H1 (cell line): ENCODE measurements around the gene TIMP3. TPM values are rescaled to one million over a fixed set of nuclear protein-coding genes. Genes with fewer than 3 reads are reported as not detected.

ENCODE experiments used
- CTCF ChIA-PET: fragments of 300-600 bp; sonication (Branson Sonifier 250); formaldehyde crosslinking; loops from one replicate; lab custom pipeline; 2021; ENCODE audit not compliant: partially characterized antibody; lab: Charles Lee
- POLR2A ChIA-PET: fragments of 300-600 bp; sonication (Branson Sonifier 250); formaldehyde crosslinking; loops from one replicate; lab custom pipeline; 2021; ENCODE audit warnings: inconsistent platforms; ENCODE audit not compliant: partially characterized antibody; lab: Charles Lee
- DNase-seq, 2 experiments: peaks; one replicate each; pipeline versions ENCODE4 v3.0.0 to v3.0.0-alpha.2; 2010 to 2022; ENCODE audit warnings: low spot score in 2 of 2, low read depth in 1 of 2, mixed read lengths in 1 of 2
- FAIRE-seq: peaks from 2 replicates; lab custom pipeline; 2011; peaks lifted over from hg19 to GRCh38; lab: Jason Lieb, UNC
- H2AFZ ChIP-seq: 2 replicates; pipeline ENCODE4 v1.8.1; 2012; ENCODE audit warnings: low read length, inconsistent platforms
- H2AK5ac ChIP-seq: 2 replicates; pipeline ENCODE4 v1.6.1; 2013; ENCODE audit warnings: low read depth, low read length
- H2BK120ac ChIP-seq: replicated peaks from 2 replicates; pipeline ENCODE3; 2013; ENCODE audit warnings: low read depth, low read length, inconsistent platforms
- H2BK12ac ChIP-seq: 2 replicates; pipeline ENCODE4 v1.6.1; 2013; ENCODE audit warnings: low read depth, low read length
- H2BK15ac ChIP-seq: 2 replicates; pipeline ENCODE4 v1.6.1; 2013; ENCODE audit warnings: low read length
- H2BK20ac ChIP-seq: 2 replicates; pipeline ENCODE4 v1.6.1; 2013; ENCODE audit warnings: low read length
- H2BK5ac ChIP-seq: 2 replicates; pipeline ENCODE4 v1.6.1; 2013; ENCODE audit warnings: low read depth, low read length
- H3K14ac ChIP-seq: 2 replicates; pipeline ENCODE4 v1.6.1; 2013; ENCODE audit warnings: inconsistent platforms; ENCODE audit not compliant: insufficient read length
- H3K18ac ChIP-seq: 2 replicates; pipeline ENCODE4 v1.6.1; 2013; ENCODE audit warnings: low read length; ENCODE audit errors: extremely low read depth
- H3K23ac ChIP-seq: 2 replicates; pipeline ENCODE4 v1.6.1; 2013; ENCODE audit warnings: inconsistent platforms; ENCODE audit not compliant: insufficient read length
- H3K23me2 ChIP-seq: 2 replicates; pipeline ENCODE4 v1.6.1; 2013; ENCODE audit warnings: low read depth, low read length
- H3K27ac ChIP-seq: 2 replicates; pipeline ENCODE4 v1.6.1; 2011; ENCODE audit warnings: low read depth, low read length, inconsistent platforms
- H3K27me3 ChIP-seq, 4 experiments: replicated peaks in 1 of 4; 1 replicate in 1 of 4; 2 replicates in 3 of 4; pipeline versions ENCODE4 v1.6.1 to v1.8.1; 2011 to 2013; ENCODE audit warnings: low read length in 3 of 4, mild to moderate bottlenecking in 3 of 4, inconsistent platforms in 2 of 4, mixed read lengths in 2 of 4, moderate library complexity in 1 of 4; ENCODE audit not compliant: control insufficient read depth in 3 of 4, insufficient read depth in 3 of 4; ENCODE audit errors: extremely low read depth in 1 of 4
- H3K36me3 ChIP-seq, 4 experiments: 2 replicates each; pipeline versions ENCODE4 v1.6.1 to v1.8.1; 2011 to 2013; ENCODE audit warnings: mild to moderate bottlenecking in 4 of 4, low read length in 3 of 4, moderate library complexity in 2 of 4, control low read depth in 1 of 4, inconsistent platforms in 1 of 4; ENCODE audit not compliant: insufficient read depth in 4 of 4, control insufficient read depth in 2 of 4
- H3K4ac ChIP-seq: replicated peaks from 2 replicates; pipeline ENCODE3; 2013; ENCODE audit warnings: low read length, low read depth, mixed read lengths, inconsistent platforms; ENCODE audit not compliant: insufficient read length
- H3K4me1 ChIP-seq, 4 experiments: replicated peaks in 1 of 4; 1 replicate in 1 of 4; 2 replicates in 3 of 4; pipeline versions ENCODE4 v1.6.1 to v1.8.1; 2011 to 2013; ENCODE audit warnings: low read length in 3 of 4, inconsistent platforms in 2 of 4, mixed read lengths in 1 of 4; ENCODE audit not compliant: insufficient read depth in 4 of 4, control insufficient read depth in 3 of 4
- H3K4me2 ChIP-seq, 2 experiments: 2 replicates each; pipeline versions ENCODE4 v1.6.1 to v1.8.1; 2011 to 2013; ENCODE audit warnings: low read depth in 2 of 2, low read length in 2 of 2, control low read depth in 1 of 2, inconsistent platforms in 1 of 2, mild to moderate bottlenecking in 1 of 2; ENCODE audit not compliant: insufficient read depth in 1 of 2
- H3K4me3 ChIP-seq, 4 experiments: fragments of 200-600, 300-600 bp in 1 of 4; sonication (generic), shearing (Covaris generic), sonication (Bioruptor Twin) in 1 of 4; 2 replicates each; pipeline versions ENCODE4 v1.5.1 to v1.8.1; 2011 to 2016; ENCODE audit warnings: low read length in 4 of 4, low read depth in 3 of 4, control low read depth in 2 of 4, inconsistent platforms in 2 of 4, mild to moderate bottlenecking in 2 of 4, mixed read lengths in 1 of 4, moderate library complexity in 1 of 4; ENCODE audit not compliant: insufficient read depth in 2 of 4; ENCODE audit errors: extremely low read depth in 1 of 4
- H3K56ac ChIP-seq: replicated peaks from 2 replicates; pipeline ENCODE3; 2013; ENCODE audit warnings: low read depth, mild to moderate bottlenecking, mixed read lengths, low read length, inconsistent platforms; ENCODE audit not compliant: insufficient read length
- H3K79me1 ChIP-seq: 2 replicates; pipeline ENCODE4 v1.6.1; 2013; ENCODE audit warnings: low read depth, low read length, control low read depth
- H3K79me2 ChIP-seq, 2 experiments: 2 replicates each; pipeline versions ENCODE4 v1.6.1 to v1.8.1; 2012 to 2013; ENCODE audit warnings: low read length in 2 of 2, mild to moderate bottlenecking in 2 of 2, inconsistent platforms in 1 of 2; ENCODE audit not compliant: insufficient read depth in 2 of 2, control insufficient read depth in 1 of 2
- H3K9ac ChIP-seq, 4 experiments: replicated peaks in 1 of 4; 1 replicate in 1 of 4; 2 replicates in 3 of 4; pipeline versions ENCODE4 v1.6.1 to v1.8.1; 2011 to 2013; ENCODE audit warnings: low read depth in 3 of 4, low read length in 3 of 4, control low read depth in 2 of 4, mild to moderate bottlenecking in 2 of 4, moderate library complexity in 2 of 4, inconsistent platforms in 1 of 4; ENCODE audit errors: extremely low read depth in 1 of 4
- H3K9me3 ChIP-seq, 2 experiments: 2 replicates each; pipeline versions ENCODE4 v1.6.1 to v1.8.1; 2012 to 2013; ENCODE audit warnings: mild to moderate bottlenecking in 2 of 2, moderate library complexity in 2 of 2, control low read depth in 1 of 2, inconsistent platforms in 1 of 2, low read depth in 1 of 2, low read length in 1 of 2, mixed read lengths in 1 of 2; ENCODE audit not compliant: insufficient read depth in 2 of 2
- H4K20me1 ChIP-seq, 2 experiments: replicated peaks in 1 of 2; 2 replicates each; pipeline versions ENCODE3 to v1.8.1; 2011 to 2013; ENCODE audit warnings: inconsistent platforms in 2 of 2, low read length in 2 of 2, mild to moderate bottlenecking in 1 of 2; ENCODE audit not compliant: insufficient read depth in 2 of 2, control insufficient read depth in 1 of 2
- H4K5ac ChIP-seq: 2 replicates; pipeline ENCODE4 v1.6.1; 2013; ENCODE audit warnings: low read length, low read depth, mixed read lengths, inconsistent platforms; ENCODE audit not compliant: insufficient read length
- H4K8ac ChIP-seq: 2 replicates; pipeline ENCODE4 v1.8.0; 2013; ENCODE audit warnings: mild to moderate bottlenecking, moderate library complexity, low read length, inconsistent platforms; ENCODE audit not compliant: insufficient read depth; ENCODE audit errors: extremely low read depth
- H4K91ac ChIP-seq: replicated peaks from 2 replicates; pipeline ENCODE3; 2013; ENCODE audit warnings: low read length, mixed read lengths, inconsistent platforms; ENCODE audit not compliant: insufficient read length
- ASH2L ChIP-seq: fragments of 200-600, 300-600 bp; sonication (generic); IDR thresholded peaks from one replicate; pipeline ENCODE4 v1.7.1; 2017; ENCODE audit warnings: low read length
- CEBPB ChIP-seq: IDR thresholded peaks from 2 replicates; pipeline ENCODE4 v1.6.1; 2012; ENCODE audit warnings: low read depth, low read length
- POLR2A ChIP-seq, 2 experiments: IDR thresholded peaks; 1 replicate in 1 of 2; 2 replicates in 1 of 2; pipeline ENCODE4 v1.6.1; 2011; ENCODE audit warnings: low read depth in 2 of 2, low read length in 2 of 2, mild to moderate bottlenecking in 2 of 2; ENCODE audit errors: control extremely low read depth in 1 of 2
- TAF7 ChIP-seq: optimal IDR thresholded peaks from 2 replicates; pipeline ENCODE3; 2011; ENCODE audit warnings: low read depth, mild to moderate bottlenecking, inconsistent platforms, low read length, moderate library complexity, borderline replicate concordance
- WGBS, 2 experiments: shearing (Covaris generic) in 1 of 2; methylation state at CpG; one replicate each; pipeline versions ENCODE4 v1.1.6 to v1.1.7; 2013 to 2015; ENCODE audit warnings: low lambda C conversion rate in 2 of 2, mixed read lengths in 2 of 2, inconsistent platforms in 1 of 2, low coverage in 1 of 2, missing lambda C conversion rate in 1 of 2; ENCODE audit not compliant: insufficient replicate concordance in 2 of 2, insufficient coverage in 1 of 2, insufficient read length in 1 of 2; ENCODE audit errors: extremely low coverage in 1 of 2, missing lambda C conversion rate in 1 of 2; 5-methylcytosine and 5-hydroxymethylcytosine counted together
- polyA plus RNA-seq, 7 experiments: library from polyadenylated mRNA; depleted of rRNA in 3 of 7; stranded (reverse) in 5 of 7; unstranded in 2 of 7; fragments of >200 nt in 5 of 7; fragments of 200-250 nt in 2 of 7; gene quantifications; 1 replicate in 5 of 7; 2 replicates in 1 of 7; 4 replicates in 1 of 7; pipeline versions ENCODE4 v1.2.1 to v1.2.3, GENCODE V29; 2011 to 2013; ENCODE audit warnings: missing spikeins in 2 of 7, mixed read lengths in 2 of 7
- total RNA-seq: library from RNA; stranded (reverse); fragmentation: NEBNext Ultra II Directional; extraction: Animal tissue kit (Norgen Biotek cat#: 25700); gene quantifications from 2 replicates; pipeline ENCODE4 v1.2.1, GENCODE V29; 2021

TIMP3 gene
- total and polyA plus RNA-seq, 2 of the 8 experiments (the other 6 are each of a cell fraction or from before 2014, with no cell fraction given) = 1.3 to 4.7 TPM

DNA sequence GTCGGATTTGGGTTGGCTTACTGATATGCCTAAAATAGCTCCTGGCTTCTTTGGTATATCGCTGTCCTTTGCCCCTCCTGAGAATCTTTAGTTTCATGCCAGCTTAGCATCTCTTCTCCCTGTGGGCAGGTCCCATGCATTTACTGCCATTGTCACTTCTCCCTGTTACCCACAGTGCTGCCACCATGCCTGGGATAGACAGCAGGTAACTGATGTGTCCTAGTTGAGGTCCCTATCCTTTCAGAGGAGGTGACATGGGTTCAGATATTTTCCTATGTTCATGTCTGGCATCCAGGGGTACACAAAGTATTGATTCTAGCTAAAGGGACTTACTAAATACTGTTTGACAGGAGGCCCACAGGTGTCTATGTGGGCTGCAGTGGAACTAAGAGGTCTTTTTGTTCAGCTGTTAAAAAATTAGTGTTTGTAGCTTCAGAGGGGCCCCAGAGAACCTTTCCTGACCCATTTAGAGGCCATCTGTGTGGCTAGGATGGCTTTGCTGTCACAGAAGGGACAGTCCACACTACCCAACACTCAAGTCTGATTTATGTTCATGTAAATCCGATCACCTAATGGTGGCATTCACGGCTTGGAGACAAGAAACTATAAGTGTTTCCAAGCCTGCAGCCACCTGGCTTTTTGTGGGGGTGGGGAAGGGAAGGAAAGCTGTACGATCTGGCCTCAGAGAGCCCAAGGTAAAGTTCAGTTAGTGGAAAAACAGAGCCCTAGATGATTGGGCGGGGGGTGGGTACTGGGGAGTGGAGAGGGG lies 8.5 kb downstream of the TIMP3 start:
- H3K27me3 ChIP-seq = peaks cover 0 to 3% (median 1%) of the 10 kb centered on the region in 4 experiments; a peak in 2 of 7 replicates
- CTCF ChIA-PET = interaction anchor here (0.6 to 11.3 kb wide), 13 partner anchors 11 to 281 kb away, joined by 3 to 96 read pairs (median 3); no protein-coding TSS in a partner anchor
- H2BK15ac ChIP-seq = no peak overlapping the region
- H3K4me1 ChIP-seq = peaks cover 0 to 4% (median 2%) of the 10 kb centered on the region in 4 experiments; a peak in 5 of 7 replicates
- H2BK20ac ChIP-seq = no peak overlapping the region
- H2AK5ac ChIP-seq = no peak overlapping the region
- H4K20me1 ChIP-seq = peaks cover 1 to 17% of the 10 kb centered on the region in 2 experiments
- no peaks in the 10 kb centered on the region for H3K23me2 ChIP-seq
- no peak overlapping the region for H2BK120ac ChIP-seq
- no peak overlapping the region for H4K8ac ChIP-seq
- H3K4me2 ChIP-seq = peak overlapping the region in 1 of 2 experiments; percentile 13; a peak in 1 of 4 replicates
- no peak overlapping the region for H3K18ac ChIP-seq
- no peak overlapping the region for H2AFZ ChIP-seq
- no peaks in the 10 kb centered on the region for H3K79me2 ChIP-seq
- H3K36me3 ChIP-seq = 0 out of 8 replicates have a peak, but pooled peaks cover 0 to 3% (median 0%) of the 10 kb centered on the region in 4 experiments
- H3K79me1 ChIP-seq = no peaks in the 10 kb centered on the region
- no peak overlapping the region for H3K27ac ChIP-seq
- H3K14ac ChIP-seq = peak overlapping the region; percentile 73
- no peak overlapping the region for H4K91ac ChIP-seq
- TF ChIP-seq TAF7 = no peak
- TF ChIP-seq ASH2L = no peak
- TF ChIP-seq CEBPB = no peak
- no peak for TF ChIP-seq POLR2A (IDR thresholded peaks at IDR 0.05; ENCODE audit: control extremely low read depth in 1 of 2, low read depth in 2 of 2, low read length in 2 of 2)
- TF ChIP-seq, all 59 proteins: peak for 0
- Histone ChIP-seq H3K9me3 (no peaks in the 10 kb centered on the region), H4K5ac (no peak overlapping the region), H3K23ac (peak overlapping the region; percentile 42), H3K4ac (no peak overlapping the region), H2BK12ac (no peak overlapping the region), H3K4me3 (no peak overlapping the region), H3K9ac (no peak overlapping the region), H2BK5ac (no peak overlapping the region), H3K56ac (no peak overlapping the region)
- 78% methylated on average over 5 of the region's 6 CpGs; no CpG with 5 or more reads in 1 of the 2 experiments for WGBS, 2 experiments
- no peak for DNase-seq
- POLR2A ChIA-PET = interaction anchor here (0.6 to 5.2 kb wide), 4 partner anchors 8 to 64 kb away, joined by 3 to 30 read pairs (median 3); partner anchors contain the start of gene TIMP3
- FAIRE-seq = no peak
